ENCODE data around the gene DNAAF9. TPM values are rescaled to one million over a fixed set of nuclear protein-coding genes. Genes with fewer than 3 reads are reported as not detected.

Gene DNAAF9
- total RNA-seq, result 16.7 and 20.9 TPM in 2 replicates
- polyA plus RNA-seq, result 6.6 and 7.6 TPM in 2 replicates
- 6.4 and 6.6 TPM in 2 replicates for polyA plus RNA-seq (2011; cell fraction: cytosol; rRNA removed)
- polyA plus RNA-seq (2011; cell fraction: nucleus; rRNA removed), result 28.8 and 30.9 TPM in 2 replicates
- 11.3 and 13.4 TPM in 2 replicates for polyA plus RNA-seq (2012)
- polyA minus RNA-seq, result 19.5 and 23.4 TPM in 2 replicates
- polyA minus RNA-seq (2011; cell fraction: cytosol; rRNA and poly(A)+ RNA removed), result not detected
- polyA minus RNA-seq (2011; cell fraction: nucleus; rRNA and poly(A)+ RNA removed), result 23.0 and 29.7 TPM in 2 replicates
- percentile 80 among the genes with signal in this experiment for Bru-seq, nascent RNA
- percentile 75 among the genes with signal in this experiment for BruChase-seq, experiment 1, labeled RNA remaining after a 6-hour chase
- percentile 85 among the genes with signal in this experiment for BruChase-seq, experiment 2, labeled RNA remaining after a 2-hour chase
- long read RNA-seq, full-length matches to known transcripts, result 5 of 28 reads
- long read RNA-seq, partial matches to known transcripts, result 4 of 28 reads
- long read RNA-seq, other reads (novel, unspliced or antisense), result 19 of 28 reads

- CTCF ChIA-PET, result interaction anchor here (0.5 to 1.1 kb wide), 4 partner anchors 29 to 314 kb away, joined by 3 to 4 read pairs (median 3); partner anchors contain the start of gene ATRN
- FAIRE-seq, result peak; percentile 81
- H3K36me3 ChIP-seq (ENCODE audit: control insufficient read depth in 2 of 2, extremely low read depth in 1 of 2, insufficient read depth in 2 of 2, low read length in 2 of 2), result no peaks in the 10 kb centered on the region
- peak within 1 kb of the TSS; percentile 20 for H3K27ac ChIP-seq (ENCODE audit: insufficient read depth, low read depth, low read length)
- peak within 1 kb of the TSS; percentile 78 to 95 (median 87) for H3K4me3 ChIP-seq (replicated peaks in 1 of 3; ENCODE audit: insufficient read depth in 1 of 3, low read depth in 1 of 3, low read length in 3 of 3)
- intact Hi-C loops (cut with micrococcal nuclease), result loop anchor here (1.0 to 5.0 kb wide), 3 partner anchors 29 to 360 kb away; partner anchors contain the start of gene ADISSP
- dilution Hi-C loops (cut with MboI; ENCODE audit: extremely low pct_ligation_motif_present, low sequenced_read_pairs), result no loop called here
- BruUV-seq (replicated peaks), result TSS peak; percentile 35
- peaks cover 0 to 3% of the 10 kb centered on the region in 2 experiments for H3K27me3 ChIP-seq (ENCODE audit: control insufficient read depth in 2 of 2, insufficient read depth in 2 of 2, low read length in 2 of 2)
- POLR2A ChIA-PET, result no interaction called here
- peaks cover 45% of the 10 kb centered on the region for H3K79me2 ChIP-seq (ENCODE audit: control insufficient read depth, insufficient read depth, low read length)
- TF ChIP-seq CTCF (IDR thresholded peaks at IDR 0.05; ENCODE audit: extremely low read depth in 1 of 2, insufficient read depth in 1 of 2, low read depth in 1 of 2, low read length in 2 of 2), result peak; percentile 26 to 55
- peak; percentile 56 for TF ChIP-seq POLR2A (IDR thresholded peaks at IDR 0.05; ENCODE audit: low read depth, low read length)
- peak; percentile 49 for TF ChIP-seq POLR2AphosphoS5 (IDR thresholded peaks at IDR 0.05; ENCODE audit: insufficient read depth, low read depth, low read length)
- no peak for TF ChIP-seq MYC (IDR thresholded peaks at IDR 0.05; ENCODE audit: low read depth, low read length)
- peaks cover 27% of the 10 kb centered on the region for H3K4me1 ChIP-seq (ENCODE audit: control insufficient read depth, extremely low read depth, insufficient read depth, low read length)
- peaks cover 8% of the 10 kb centered on the region for H4K20me1 ChIP-seq (replicated peaks; ENCODE audit: control insufficient read depth, extremely low read depth, insufficient read depth, low read length)
- H2AFZ ChIP-seq (ENCODE audit: low read depth, low read length), result peak within 1 kb of the TSS; percentile 98
- peak within 1 kb of the TSS; percentile 99 for H3K4me2 ChIP-seq (ENCODE audit: insufficient read depth, low read length)
- H3K9ac ChIP-seq (replicated peaks; ENCODE audit: extremely low read depth, insufficient read depth, low read length), result peak within 1 kb of the TSS; percentile 80
- no peaks in the 10 kb centered on the region for H3K9me1 ChIP-seq (replicated peaks; ENCODE audit: control insufficient read depth, extremely low read depth, insufficient read depth, low read length)
- no peaks in the 10 kb centered on the region for H3K9me3 ChIP-seq (replicated peaks; ENCODE audit: control insufficient read depth, insufficient read depth, low read length)
- DNase-seq (ENCODE audit: low read depth, low spot score), result peak; percentile 55
Measured at GRCh38 chr20:3407040-3407770, at the start of gene DNAAF9. DNAAF9 (minus strand) TSS chr20:3407669; CDS start chr20:3407557, 112 bp downstream.

Measured in endothelial cell of umbilical vein (primary cell).